GM12878 (cell line): ENCODE measurements around the gene PAQR5.

ENCODE experiments used
- EZH2 ChIP-seq: IDR thresholded peaks from 2 replicates; pipeline ENCODE4 v1.6.1; 2012; ENCODE audit warnings: low read depth, mild to moderate bottlenecking, control low read depth, inconsistent platforms, low read length, borderline replicate concordance; ENCODE audit not compliant: control insufficient read depth
- HDAC6 ChIP-seq: fragments of 200-600 bp; sonication (generic); IDR thresholded peaks from one replicate; pipeline ENCODE4 v1.8.0; 2017; ENCODE audit warnings: antibody characterized with exemption; ENCODE audit not compliant: unreplicated experiment
- JUNB ChIP-seq: IDR thresholded peaks from 2 replicates; pipeline ENCODE4 v1.6.1; 2016; ENCODE audit warnings: antibody characterized with exemption, mild to moderate bottlenecking
- MYC ChIP-seq: IDR thresholded peaks from 2 replicates; pipeline ENCODE4 v1.6.1; 2011; ENCODE audit warnings: mild to moderate bottlenecking, low read length, moderate library complexity, inconsistent platforms; ENCODE audit not compliant: insufficient read depth, insufficient replicate concordance, insufficient read length, severe bottlenecking
- POLR2AphosphoS5 ChIP-seq: IDR thresholded peaks from 2 replicates; pipeline ENCODE4 v1.6.1; 2011; ENCODE audit warnings: mild to moderate bottlenecking, low read length, inconsistent platforms
- REST ChIP-seq: IDR thresholded peaks from 2 replicates; pipeline ENCODE4 v1.6.1; 2012; ENCODE audit warnings: mild to moderate bottlenecking, low read depth, low read length
- SIX5 ChIP-seq: IDR thresholded peaks from 2 replicates; pipeline ENCODE4 v1.6.1; 2011; ENCODE audit warnings: mild to moderate bottlenecking, low read depth, low read length, moderate library complexity; ENCODE audit not compliant: severe bottlenecking
- SMARCA5 ChIP-seq: fragments of 450-650 bp; IDR thresholded peaks from 2 replicates; pipeline ENCODE4 v1.6.1; 2017; ENCODE audit warnings: mild to moderate bottlenecking
- SUPT20H ChIP-seq: IDR thresholded peaks from 2 replicates; pipeline ENCODE4 v1.6.1; 2011; ENCODE audit warnings: low read depth, mild to moderate bottlenecking, low read length, moderate library complexity, borderline replicate concordance; ENCODE audit not compliant: control insufficient read depth
- TF ChIP-seq, protein P1 (sequence below), 3 experiments: IDR thresholded peaks in 2 of 3; conservative IDR thresholded peaks in 1 of 3; 2 replicates each; pipeline ENCODE4 v1.5.1; 2011; ENCODE audit warnings: low read depth in 3 of 3, low read length in 3 of 3, mild to moderate bottlenecking in 3 of 3, control low read depth in 2 of 3, moderate library complexity in 2 of 3, inconsistent platforms in 1 of 3, mixed read lengths in 1 of 3; ENCODE audit not compliant: control insufficient read depth in 2 of 3, insufficient read depth in 1 of 3; ENCODE audit errors: extremely low read depth in 1 of 3

GRCh38 chr15:69296606-69297005, 2.1 kb upstream of the PAQR5 start:
- TF ChIP-seq REST: no peak
- TF ChIP-seq HDAC6: no peak
- no peak for TF ChIP-seq SUPT20H
- no peak for TF ChIP-seq MYC
- no peak for TF ChIP-seq POLR2AphosphoS5
- TF ChIP-seq JUNB: no peak
- no peak for TF ChIP-seq SIX5
- TF ChIP-seq SMARCA5: no peak
- TF ChIP-seq EZH2: no peak
- TF ChIP-seq, protein P1, sequence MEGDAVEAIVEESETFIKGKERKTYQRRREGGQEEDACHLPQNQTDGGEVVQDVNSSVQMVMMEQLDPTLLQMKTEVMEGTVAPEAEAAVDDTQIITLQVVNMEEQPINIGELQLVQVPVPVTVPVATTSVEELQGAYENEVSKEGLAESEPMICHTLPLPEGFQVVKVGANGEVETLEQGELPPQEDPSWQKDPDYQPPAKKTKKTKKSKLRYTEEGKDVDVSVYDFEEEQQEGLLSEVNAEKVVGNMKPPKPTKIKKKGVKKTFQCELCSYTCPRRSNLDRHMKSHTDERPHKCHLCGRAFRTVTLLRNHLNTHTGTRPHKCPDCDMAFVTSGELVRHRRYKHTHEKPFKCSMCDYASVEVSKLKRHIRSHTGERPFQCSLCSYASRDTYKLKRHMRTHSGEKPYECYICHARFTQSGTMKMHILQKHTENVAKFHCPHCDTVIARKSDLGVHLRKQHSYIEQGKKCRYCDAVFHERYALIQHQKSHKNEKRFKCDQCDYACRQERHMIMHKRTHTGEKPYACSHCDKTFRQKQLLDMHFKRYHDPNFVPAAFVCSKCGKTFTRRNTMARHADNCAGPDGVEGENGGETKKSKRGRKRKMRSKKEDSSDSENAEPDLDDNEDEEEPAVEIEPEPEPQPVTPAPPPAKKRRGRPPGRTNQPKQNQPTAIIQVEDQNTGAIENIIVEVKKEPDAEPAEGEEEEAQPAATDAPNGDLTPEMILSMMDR (IDR thresholded peaks at IDR 0.05 in 2 of 3, conservative IDR thresholded peaks at IDR 0.05 in 1 of 3; ENCODE audit: control insufficient read depth in 2 of 3, extremely low read depth in 1 of 3, insufficient read depth in 1 of 3, low read depth in 3 of 3, low read length in 3 of 3): no peak
